GM12801 (cell line): Measurements from ENCODE around the gene PCDHB12.
"Not testable (repeated sequence)": the region's sequence is repeated elsewhere in the genome, so short reads cannot be mapped to it uniquely, and the experiment has no call there.

Experiments
- CTCF ChIP-seq: IDR thresholded peaks from one replicate; pipeline ENCODE4 v1.5.1; 2011; ENCODE audit warnings: control low read depth; ENCODE audit not compliant: insufficient read length; ENCODE audit errors: extremely low read depth

Gene PCDHB12

GRCh38 chr5:141208478-141208877 lies at the start of gene PCDHB12:
PCDHB12 (plus strand) TSS chr5:141208719; CDS start chr5:141208908, 189 bp downstream.
- TF ChIP-seq CTCF = no peak

GRCh38 chr5:141172381-141173204 lies 35.9 kb upstream of the PCDHB12 start, which contains the start of gene PCDHB7:
PCDHB7 (plus strand) TSS chr5:141172644; CDS start chr5:141172836, 192 bp downstream.
- TF ChIP-seq CTCF = no peak

- TF ChIP-seq CTCF = no peak
Observed at GRCh38 chr5:141175933-141176332, 32.6 kb upstream of the PCDHB12 start.

GRCh38 chr5:141177577-141178191 lies 30.8 kb upstream of the PCDHB12 start, which contains the start of gene PCDHB8:
PCDHB8 (plus strand) TSS chr5:141177790; CDS start chr5:141178035, 245 bp downstream.
- TF ChIP-seq CTCF = not testable (repeated sequence)

- TF ChIP-seq CTCF = no peak
Observed at GRCh38 chr5:141180313-141180712, 28.2 kb upstream of the PCDHB12 start.

- no peak for TF ChIP-seq CTCF
Observed at GRCh38 chr5:141182248-141182647, 26.3 kb upstream of the PCDHB12 start, which contains the start of gene PCDHB16. PCDHB16 (plus strand) TSS chr5:141182387; CDS start chr5:141182560, 173 bp downstream.

GRCh38 chr5:141186897-141187512 lies 21.5 kb upstream of the PCDHB12 start, which contains the start of gene PCDHB9:
PCDHB9 (plus strand) TSS chr5:141187161; CDS start chr5:141187319, 158 bp downstream.
- TF ChIP-seq CTCF = no peak
